GM18511 (cell line): ENCODE measurements around the gene NAT9.
A peak's percentile ranks its signal among the peaks of the same experiment; 100 is the strongest.

ENCODE experiments used
- ATAC-seq: cut with Tn5 transposase; IDR thresholded peaks from one replicate; pipeline ENCODE4 v1.9.1; 2021; ENCODE audit warnings: mild to moderate bottlenecking, moderate library complexity; ENCODE audit not compliant: unreplicated experiment

NAT9 gene

DNA sequence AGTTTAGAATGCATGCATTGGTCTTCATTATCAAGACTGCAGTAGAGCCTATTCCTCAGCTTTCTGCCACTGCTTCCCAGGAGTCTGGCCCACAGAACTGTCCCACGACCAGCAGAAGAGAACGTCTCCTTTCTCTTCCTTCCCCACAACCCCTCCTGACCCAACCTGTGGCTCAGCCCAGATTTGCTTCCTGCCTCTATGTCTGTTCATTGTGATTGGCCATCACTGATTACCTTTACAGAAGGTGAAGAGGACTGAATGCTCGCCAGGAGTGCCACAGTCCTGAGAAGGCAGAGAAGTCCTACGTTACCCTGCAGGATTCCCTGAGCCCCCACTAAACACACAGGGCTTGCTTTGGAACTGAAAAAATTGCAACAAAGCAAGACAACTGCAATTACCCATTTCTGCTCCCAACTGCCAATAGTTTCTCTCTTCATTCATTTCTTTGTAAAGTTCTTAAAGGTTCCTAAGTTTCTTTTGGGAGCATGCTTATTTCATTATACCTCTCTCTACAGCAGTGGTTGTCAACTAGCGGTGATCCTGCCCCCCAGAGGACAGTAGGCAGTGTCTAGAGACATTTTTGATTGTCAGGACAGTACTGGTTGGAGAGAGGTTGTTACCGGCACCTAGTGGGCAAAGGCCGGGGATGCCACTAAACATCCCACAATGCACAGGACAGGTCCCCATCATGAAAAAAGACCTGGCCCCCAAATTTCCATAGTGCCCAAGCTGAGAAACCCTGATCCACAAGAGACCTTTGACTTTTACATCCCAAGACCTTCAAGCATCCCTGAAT is 4.5 kb upstream of the NAT9 start:
- no peak for ATAC-seq

DNA sequence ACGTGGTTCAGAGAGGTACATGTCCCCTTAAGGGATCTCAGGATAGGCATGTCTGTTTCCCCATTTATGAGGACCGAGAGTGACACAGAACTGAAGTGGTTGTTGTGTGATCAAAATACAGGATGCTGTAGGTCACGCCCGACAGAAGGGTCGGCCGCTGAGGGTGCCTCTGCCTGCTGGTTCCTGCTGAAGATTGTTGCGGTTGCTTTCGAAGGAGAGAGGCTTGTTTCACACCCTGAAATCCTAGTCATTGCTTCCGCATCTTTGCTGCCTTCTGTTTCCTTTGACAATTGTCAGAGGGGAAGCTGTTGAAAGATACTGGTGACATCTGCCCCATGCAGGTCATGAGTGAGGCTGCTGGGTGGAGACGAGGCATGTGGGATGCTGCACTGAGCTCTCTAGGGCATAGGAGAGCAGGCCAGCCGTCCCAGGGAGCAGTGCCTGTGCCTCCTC is 3.8 kb upstream of the NAT9 start:
- ATAC-seq: peak; percentile 38

DNA sequence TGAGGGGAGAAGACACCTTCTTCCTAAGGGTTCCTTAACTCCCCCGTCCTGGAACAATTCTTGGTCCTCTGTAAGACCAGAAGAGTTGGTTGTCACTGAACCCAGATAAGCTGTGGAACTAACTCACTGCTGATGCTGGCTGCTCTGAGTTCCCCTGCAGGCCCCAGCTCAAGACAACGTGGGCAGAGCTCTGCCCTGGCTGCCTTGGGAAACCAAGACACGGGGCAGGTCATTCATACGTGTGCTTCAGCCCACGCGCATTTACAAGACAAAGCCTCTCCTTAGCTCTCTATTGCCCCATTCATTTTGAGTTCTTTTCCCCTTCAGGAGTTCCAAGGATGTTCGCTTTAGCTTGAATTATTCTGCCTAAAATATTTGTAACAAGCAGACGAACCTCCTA is 3.4 kb upstream of the NAT9 start:
- no peak for ATAC-seq

GRCh38 chr17:74778960-74779359 is 2.8 kb upstream of the NAT9 start:
- no peak for ATAC-seq

DNA sequence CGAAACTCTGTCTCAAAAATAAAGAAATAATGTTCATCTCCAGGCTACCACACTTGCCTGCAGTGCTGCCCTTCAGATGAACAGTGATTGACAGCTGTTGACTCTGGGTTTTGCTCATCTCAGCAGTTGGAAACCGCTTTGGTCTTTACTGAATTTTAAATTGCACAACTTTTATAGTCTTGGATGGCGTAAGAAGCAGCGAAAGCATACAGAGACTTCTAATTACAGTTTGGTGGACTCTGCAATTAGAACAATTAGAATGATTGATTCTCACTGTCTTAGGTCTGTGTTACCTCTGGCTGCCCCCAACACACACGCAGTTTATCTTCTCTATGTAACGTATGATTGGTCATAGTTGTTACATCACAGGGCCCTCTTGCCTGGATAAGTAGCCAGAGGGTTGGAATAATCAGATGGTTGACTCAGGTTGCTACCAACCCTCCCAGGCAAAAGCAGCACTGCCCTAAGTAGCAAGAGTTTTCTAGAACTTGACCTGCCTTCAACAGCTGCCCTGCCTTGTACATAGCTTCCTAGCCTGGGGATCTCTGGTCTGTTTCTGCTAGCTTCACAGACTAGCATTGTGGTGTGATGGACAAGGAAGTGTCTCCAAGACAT is 1.9 kb upstream of the NAT9 start:
- no peak for ATAC-seq

DNA sequence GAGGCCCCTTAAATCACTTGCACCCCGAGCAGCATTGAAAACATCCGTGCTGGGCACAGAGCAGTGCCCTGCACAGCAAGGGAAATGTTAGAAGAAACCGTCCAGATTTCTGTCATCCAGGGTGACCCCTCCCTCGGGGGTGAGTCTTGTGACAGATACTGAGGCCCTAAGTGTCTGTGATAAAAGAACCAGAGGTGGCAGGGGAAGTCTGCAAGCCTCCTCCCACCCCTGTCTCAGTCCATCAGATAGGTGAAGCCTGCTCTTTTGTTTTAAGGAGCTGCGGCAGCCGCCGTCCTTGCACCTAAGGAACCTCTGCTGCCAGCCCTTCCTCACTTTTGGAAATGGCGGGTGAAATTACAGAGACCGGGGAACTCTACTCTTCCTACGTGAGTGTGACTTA is 845 bp upstream of the NAT9 start:
- ATAC-seq: no peak

DNA sequence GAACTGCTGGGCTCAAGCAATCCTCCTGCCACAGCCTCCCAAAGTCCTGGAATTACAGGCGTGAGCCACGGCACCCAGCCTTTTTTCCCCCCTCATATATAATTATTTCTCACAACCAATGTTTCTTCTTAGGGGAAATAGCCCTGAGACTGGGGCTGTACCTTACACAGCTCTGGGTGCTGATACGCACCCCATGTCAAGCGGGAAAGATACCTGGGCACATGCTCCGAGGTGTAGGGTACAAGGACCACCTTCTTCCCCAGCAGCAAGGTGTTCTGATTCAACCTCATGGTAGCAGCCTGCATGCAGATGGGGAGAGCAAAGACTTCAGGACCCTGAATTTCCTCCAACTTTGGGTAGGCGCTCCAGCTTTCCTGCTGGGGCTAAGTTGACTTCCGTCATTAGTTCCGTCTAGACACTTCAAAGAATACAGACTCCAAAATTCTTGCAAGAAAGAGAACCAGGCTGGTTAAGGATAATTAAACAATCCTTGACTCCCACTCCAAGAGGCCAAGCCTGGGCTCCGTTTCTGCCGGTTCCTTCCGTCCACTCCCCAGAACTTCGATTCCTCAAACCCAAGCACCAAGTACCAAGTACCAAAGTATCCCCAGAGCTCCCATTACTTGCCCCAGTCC is 619 bp downstream of the NAT9 start:
- ATAC-seq: no peak

GRCh38 chr17:74773871-74774286 is 2.3 kb downstream of the NAT9 start:
- no peak for ATAC-seq

DNA sequence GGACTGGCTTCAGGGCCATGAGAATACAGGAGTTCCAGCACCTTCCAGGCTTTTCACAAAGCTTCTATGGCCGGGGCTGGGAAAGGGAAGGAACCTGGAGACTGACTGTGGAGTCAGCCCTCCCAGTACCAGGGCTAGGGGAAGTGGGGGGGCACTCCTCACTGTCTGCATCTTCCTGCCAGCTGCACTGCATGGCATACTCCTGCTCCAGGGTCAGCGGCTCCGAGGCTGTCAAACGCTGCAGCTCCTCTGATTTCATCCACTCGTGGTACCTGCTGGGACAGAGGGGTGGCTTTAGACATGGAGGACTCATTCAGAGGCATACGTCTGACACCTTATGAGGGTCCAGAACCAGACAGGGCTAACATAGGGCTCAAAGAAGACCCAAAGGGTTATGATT is 2.7 kb downstream of the NAT9 start:
- ATAC-seq: no peak

- no peak for ATAC-seq
Observed at GRCh38 chr17:74772053-74772452, 4.1 kb downstream of the NAT9 start.

- ATAC-seq: no peak
Observed at GRCh38 chr17:74771319-74771914, 4.7 kb downstream of the NAT9 start.

DNA sequence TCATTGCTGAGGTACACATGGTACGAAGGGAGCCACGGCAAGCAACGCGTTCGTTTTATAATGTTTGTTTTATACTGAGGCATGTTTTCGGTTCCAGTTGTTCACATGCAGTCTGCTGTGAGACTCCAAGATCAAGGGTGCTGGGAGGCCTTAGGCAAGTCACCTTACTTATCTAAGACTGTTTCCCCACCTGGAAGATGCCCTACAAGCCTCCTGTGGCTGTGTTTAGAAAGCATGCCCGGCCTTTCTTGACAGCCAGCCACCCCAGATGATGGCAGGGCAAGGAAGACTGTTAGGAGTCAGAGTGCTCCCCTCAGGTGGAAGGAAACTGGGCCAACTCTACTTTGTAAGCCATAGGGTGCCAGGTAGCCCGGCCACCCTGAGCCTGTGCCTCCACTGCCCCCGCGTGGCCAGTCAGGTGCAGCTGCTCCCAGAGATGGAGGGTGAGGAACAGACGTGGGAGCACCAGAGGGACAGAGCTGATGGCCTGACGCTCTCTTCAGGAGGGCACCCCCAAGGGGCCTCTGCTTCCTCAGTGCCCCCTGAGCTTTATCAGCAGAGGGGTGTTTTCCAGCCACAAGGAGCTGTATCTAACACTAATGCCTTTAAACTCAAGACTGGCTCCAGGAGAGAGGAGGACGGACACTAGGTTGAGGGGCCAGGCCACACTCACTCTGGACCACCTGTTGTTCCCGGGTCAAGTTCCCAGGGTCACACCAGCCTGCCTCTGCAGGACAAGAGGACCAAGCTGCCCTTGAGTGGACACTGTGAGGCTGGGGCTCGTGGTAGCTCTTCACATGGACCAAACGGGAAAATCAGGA is 5.4 kb downstream of the NAT9 start:
- no peak for ATAC-seq

DNA sequence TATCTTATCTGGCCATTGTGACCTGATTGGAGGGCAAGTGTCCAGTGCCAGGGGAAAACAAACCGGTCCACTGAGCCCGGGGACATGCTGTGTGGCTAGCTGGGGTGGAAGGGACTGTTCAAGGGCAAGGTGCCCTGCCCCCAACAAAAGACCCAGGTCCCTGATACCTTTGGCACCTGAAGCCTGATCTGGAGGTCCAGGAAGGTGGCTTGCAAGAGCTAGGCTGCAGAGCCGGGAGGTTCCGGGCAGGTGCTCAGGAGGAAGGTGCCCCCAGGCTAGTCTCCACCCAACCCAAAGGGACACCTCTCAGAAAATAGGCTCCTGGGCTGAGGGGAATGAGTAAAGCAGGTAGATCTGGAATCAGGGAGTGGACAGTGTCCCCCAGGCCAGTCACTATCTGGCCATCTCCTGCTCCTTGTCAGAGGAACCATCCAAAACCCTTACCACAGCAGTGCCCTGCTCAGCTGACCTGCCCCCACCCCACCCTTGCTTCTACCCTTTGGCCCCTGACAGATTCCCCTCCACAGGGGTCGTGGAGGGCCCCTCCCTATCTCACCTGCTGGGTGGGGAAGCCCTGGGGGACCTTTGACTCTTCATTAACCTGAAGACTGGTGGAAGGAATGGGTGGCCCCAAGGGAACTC is 6.2 kb downstream of the NAT9 start:
- ATAC-seq: no peak

GRCh38 chr17:74769266-74769855 is 6.8 kb downstream of the NAT9 start:
- no peak for ATAC-seq

DNA sequence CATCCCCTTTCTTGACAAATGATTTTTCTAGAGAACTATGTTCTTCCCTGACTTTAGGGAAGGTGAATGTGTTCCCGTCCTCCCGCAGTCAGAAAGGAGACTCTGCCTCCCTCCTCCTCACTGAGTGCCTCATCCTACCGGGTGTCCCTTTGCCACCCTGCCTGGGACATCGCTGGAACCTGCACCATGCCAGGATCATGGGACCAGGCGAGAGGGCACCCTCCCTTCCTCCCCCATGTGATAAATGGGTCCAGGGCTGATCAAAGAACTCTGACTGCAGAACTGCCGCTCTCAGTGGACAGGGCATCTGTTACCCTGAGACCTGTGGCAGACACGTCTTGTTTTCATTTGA is 7.4 kb downstream of the NAT9 start:
- no peak for ATAC-seq

- no peak for ATAC-seq
Observed at GRCh38 chr17:74768069-74768762, 7.9 kb downstream of the NAT9 start.

GRCh38 chr17:74767111-74767516 is 9.0 kb downstream of the NAT9 start:
- no peak for ATAC-seq

DNA sequence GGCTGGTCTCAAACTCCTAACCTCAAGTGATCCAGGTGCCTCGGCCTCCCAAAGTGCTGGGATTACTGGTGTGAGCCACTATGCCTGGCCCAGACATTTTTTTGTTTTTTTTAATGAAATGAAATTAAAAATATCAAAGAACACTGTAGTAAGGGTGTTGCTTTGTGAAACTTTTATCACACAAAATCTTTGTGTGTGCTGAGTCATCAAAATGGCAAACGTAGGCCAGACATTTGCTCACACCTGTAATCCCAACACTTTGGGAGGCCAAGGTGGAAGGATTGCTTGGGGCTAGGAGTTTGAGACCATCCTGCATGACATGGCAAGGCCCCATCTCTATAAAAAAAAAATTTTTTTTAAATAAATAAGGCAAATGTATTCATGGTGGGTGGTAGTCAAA is 9.7 kb downstream of the NAT9 start:
- ATAC-seq: no peak

GRCh38 chr17:74764751-74765286 is 11.3 kb downstream of the NAT9 start:
- no peak for ATAC-seq
